Measurements from ENCODE around the gene ECT2L. TPM values are rescaled to one million over a fixed set of nuclear protein-coding genes. Genes with fewer than 3 reads are reported as not detected.

The ECT2L gene
- total and polyA plus RNA-seq, 8 donors, result 0.63 to 3.3 (median 1.8) TPM; not detected in 1

GRCh38 chr6:138907167-138907566 is 111.3 kb downstream of the ECT2L start:
- no peaks in the 10 kb centered on the region for H3K9me3 ChIP-seq
- H3K27ac ChIP-seq, result no peak overlapping the region
- TF ChIP-seq CTCF (IDR thresholded peaks at IDR 0.05), result no peak
- ATAC-seq (no peak), DNase-seq (no peak)
- no peaks in the 10 kb centered on the region for H3K4me1 ChIP-seq
- H3K36me3 ChIP-seq, result peaks cover 6 to 85% of the 10 kb centered on the region in 2 donors
- intact Hi-C loops (cut with DNase I), result no loop called here
- H3K4me3 ChIP-seq, result no peak overlapping the region
- no peaks in the 10 kb centered on the region for H3K27me3 ChIP-seq

- Histone ChIP-seq H3K4me3 (no peak overlapping the region), H3K4me1 (no peaks in the 10 kb centered on the region), H3K9me3 (no peaks in the 10 kb centered on the region), H3K27ac (no peak overlapping the region), H3K36me3 (peaks cover 6 to 87% of the 10 kb centered on the region in 2 donors), H3K27me3 (no peaks in the 10 kb centered on the region)
- intact Hi-C loops (cut with DNase I), result no loop called here
- DNase-seq, result no peak
- no peak for ATAC-seq
- no peak for TF ChIP-seq CTCF (IDR thresholded peaks at IDR 0.05)
These were observed 113.6 kb downstream of the ECT2L start for GRCh38 chr6:138909511-138909910.

- Histone ChIP-seq H3K27ac (no peak overlapping the region), H3K9me3 (no peaks in the 10 kb centered on the region), H3K27me3 (no peaks in the 10 kb centered on the region), H3K36me3 (peaks cover 6 to 87% of the 10 kb centered on the region in 2 donors), H3K4me3 (no peak overlapping the region), H3K4me1 (no peaks in the 10 kb centered on the region)
- DNase-seq (no peak), ATAC-seq (no peak)
- no peak for TF ChIP-seq CTCF (IDR thresholded peaks at IDR 0.05)
- intact Hi-C loops (cut with DNase I), result no loop called here
These were observed 114.1 kb downstream of the ECT2L start for GRCh38 chr6:138909975-138910374.

- H3K36me3 ChIP-seq, result peaks cover 6 to 91% of the 10 kb centered on the region in 2 donors
- intact Hi-C loops (cut with DNase I), result no loop called here
- ATAC-seq, result no peak
These were observed 116.4 kb downstream of the ECT2L start for GRCh38 chr6:138912308-138912707.

GRCh38 chr6:138914701-138915100 is 118.8 kb downstream of the ECT2L start:
- Histone ChIP-seq H3K9me3 (no peaks in the 10 kb centered on the region), H3K36me3 (peaks cover 0 to 78% of the 10 kb centered on the region in 2 donors), H3K27me3 (no peaks in the 10 kb centered on the region), H3K27ac (no peak overlapping the region), H3K4me1 (no peaks in the 10 kb centered on the region), H3K4me3 (no peak overlapping the region)
- no peak for DNase-seq
- TF ChIP-seq CTCF (IDR thresholded peaks at IDR 0.05), result no peak
- intact Hi-C loops (cut with DNase I), result no loop called here
- ATAC-seq, result no peak

More at GRCh38 chr6:138912308-138912707, 116.4 kb downstream of the ECT2L start:
- Histone ChIP-seq H3K27me3 (no peaks in the 10 kb centered on the region), H3K4me3 (no peak overlapping the region), H3K27ac (no peak overlapping the region), H3K9me3 (no peaks in the 10 kb centered on the region), H3K4me1 (no peaks in the 10 kb centered on the region)
- no peak for DNase-seq
- no peak for TF ChIP-seq CTCF (IDR thresholded peaks at IDR 0.05)

Data from left lung (tissue), 10 donors.